Lung (tissue), 12 donors: Measurements from ENCODE around the gene SCYL2. TPM values are rescaled to one million over a fixed set of nuclear protein-coding genes. Genes with fewer than 3 reads are reported as not detected.

Experiments used
- ATAC-seq: fragments of 200-7000 bp; cut with Tn5 transposase; one replicate; pipeline ENCODE4 v1.9.1; 2020; ENCODE audit warnings: moderate number of reproducible peaks; ENCODE audit not compliant: insufficient read depth, low FRiP score
- DNase-seq, 3 donors: peaks; one replicate each; pipeline ENCODE4 v3.0.0-alpha.2; 2013 to 2017
- H3K27ac ChIP-seq, 2 donors: one replicate each; pipeline ENCODE4 v1.5.1; 2013; ENCODE audit warnings: mild to moderate bottlenecking in 2 of 2, moderate library complexity in 2 of 2, control low read depth in 1 of 2, inconsistent platforms in 1 of 2, low read depth in 1 of 2, low read length in 1 of 2
- H3K27me3 ChIP-seq, 3 donors: one replicate each; pipeline ENCODE4 v1.5.1; 2013; ENCODE audit warnings: low read length in 2 of 3; ENCODE audit not compliant: control insufficient read depth in 3 of 3, insufficient read depth in 3 of 3
- H3K36me3 ChIP-seq, 4 donors: one replicate each; pipeline ENCODE4 v1.5.1; 2013; ENCODE audit warnings: low read length in 4 of 4, mild to moderate bottlenecking in 1 of 4, moderate library complexity in 1 of 4; ENCODE audit not compliant: control insufficient read depth in 4 of 4, insufficient read depth in 4 of 4
- H3K4me1 ChIP-seq, 5 donors: one replicate each; pipeline ENCODE4 v1.5.1; 2013; ENCODE audit warnings: low read length in 5 of 5, mild to moderate bottlenecking in 2 of 5, moderate library complexity in 1 of 5; ENCODE audit not compliant: control insufficient read depth in 5 of 5, insufficient read depth in 5 of 5
- H3K4me3 ChIP-seq: one replicate; pipeline ENCODE4 v1.5.1; 2013; ENCODE audit warnings: mild to moderate bottlenecking, control low read depth, moderate library complexity
- H3K9ac ChIP-seq, 2 donors: one replicate each; pipeline ENCODE4 v1.5.1; 2013; ENCODE audit warnings: low read length in 2 of 2, control low read depth in 1 of 2; ENCODE audit not compliant: insufficient read depth in 1 of 2
- H3K9me3 ChIP-seq, 4 donors: one replicate each; pipeline ENCODE4 v1.5.1; 2013; ENCODE audit warnings: low read length in 3 of 4, mild to moderate bottlenecking in 1 of 4, moderate library complexity in 1 of 4; ENCODE audit not compliant: control insufficient read depth in 4 of 4, insufficient read depth in 3 of 4
- CTCF ChIP-seq: IDR thresholded peaks from 2 replicates; pipeline ENCODE4 v1.5.1; 2012; ENCODE audit warnings: mild to moderate bottlenecking; ENCODE audit errors: control extremely low read depth, extremely low read depth
- WGBS, 2 donors: extraction: QIAGEN DNeasy Blood & Tissue Kit; methylation state at CpG; one replicate each; pipeline ENCODE4 v1.1.7; 2013; 5-methylcytosine and 5-hydroxymethylcytosine counted together
- polyA plus RNA-seq, 2 donors: library from polyadenylated mRNA; stranded (reverse); fragments of 200-250 nt; gene quantifications; one replicate each; pipeline ENCODE4 v1.2.1, GENCODE V29; 2013
- total RNA-seq, 2 donors: library from RNA; depleted of rRNA in 1 of 2; stranded (reverse); fragments of >200 nt in 1 of 2; gene quantifications; one replicate each; pipeline ENCODE4 v1.2.1, GENCODE V29; 2014 to 2021
- donor health status: control.
- donor health status: control.
- donor health status: Bipolar disorder and iron deficiency.
- donor health status: healthy.
- donor health status: DM: yes; HTN: yes; CAD: no.

The SCYL2 gene
- total and polyA plus RNA-seq, 4 donors: 13.9 to 148 (median 24.9) TPM

- TF ChIP-seq CTCF: no peak
- DNase-seq (peak in 2 of 3 donors; percentile 3 to 14), ATAC-seq (no peak)
- 28 to 45% methylated on average over 5 of the region's 5 CpGs for WGBS, 2 donors
- peak overlapping the region; percentile 17 to 94 for H3K9ac ChIP-seq
- peak overlapping the region in 1 of 2 donors; percentile 45 for H3K27ac ChIP-seq
- H3K4me1 ChIP-seq: peaks cover 0 to 25% (median 12%) of the 10 kb centered on the region in 5 donors
- H3K36me3 ChIP-seq: no peaks in the 10 kb centered on the region
- H3K27me3 ChIP-seq: no peaks in the 10 kb centered on the region
- H3K4me3 ChIP-seq: no peak overlapping the region
- H3K9me3 ChIP-seq: no peaks in the 10 kb centered on the region
These were observed 2.0 kb downstream of the SCYL2 start for GRCh38 chr12:100268835-100269564.

GRCh38 chr12:100273782-100274181, 6.8 kb downstream of the SCYL2 start:
- no peak overlapping the region for H3K9ac ChIP-seq
- WGBS, 2 donors: 84 to 85% methylated on average over 4 of the region's 4 CpGs
- no peak for DNase-seq
- ATAC-seq: no peak
- H3K9me3 ChIP-seq: no peaks in the 10 kb centered on the region
- H3K4me3 ChIP-seq: no peak overlapping the region
- no peak overlapping the region for H3K27ac ChIP-seq
- peaks cover 0 to 15% (median 11%) of the 10 kb centered on the region in 5 donors for H3K4me1 ChIP-seq
- H3K36me3 ChIP-seq: peaks cover 0 to 2% (median 0%) of the 10 kb centered on the region in 4 donors
- TF ChIP-seq CTCF: no peak
- H3K27me3 ChIP-seq: no peaks in the 10 kb centered on the region

- 85 to 90% methylated on average over 2 of the region's 2 CpGs for WGBS, 2 donors
- ATAC-seq (no peak), DNase-seq (no peak)
- H3K9ac ChIP-seq: no peak overlapping the region
- no peaks in the 10 kb centered on the region for H3K9me3 ChIP-seq
- no peak overlapping the region for H3K27ac ChIP-seq
- H3K4me1 ChIP-seq: peaks cover 0 to 11% (median 7%) of the 10 kb centered on the region in 5 donors
- peaks cover 0 to 2% (median 0%) of the 10 kb centered on the region in 4 donors for H3K36me3 ChIP-seq
- no peak for TF ChIP-seq CTCF
- H3K27me3 ChIP-seq: no peaks in the 10 kb centered on the region
- H3K4me3 ChIP-seq: no peak overlapping the region
These were observed 7.3 kb downstream of the SCYL2 start for GRCh38 chr12:100274291-100274690.

- no peak overlapping the region for H3K9ac ChIP-seq
- ATAC-seq (no peak), DNase-seq (no peak)
- TF ChIP-seq CTCF: no peak
- WGBS, 2 donors: 98 to 99% methylated on average over 7 of the region's 7 CpGs
- peaks cover 0 to 10% (median 0%) of the 10 kb centered on the region in 5 donors for H3K4me1 ChIP-seq
- H3K4me3 ChIP-seq: no peak overlapping the region
- H3K27me3 ChIP-seq: no peaks in the 10 kb centered on the region
- H3K27ac ChIP-seq: no peak overlapping the region
- H3K36me3 ChIP-seq: peaks cover 0 to 6% (median under 1%) of the 10 kb centered on the region in 4 donors
- no peaks in the 10 kb centered on the region for H3K9me3 ChIP-seq
These were observed 12.2 kb downstream of the SCYL2 start for GRCh38 chr12:100279159-100279558.
